Thymus (tissue), 11 donors: Measurements from ENCODE around the gene SDC3. TPM values are rescaled to one million over a fixed set of nuclear protein-coding genes. Genes with fewer than 3 reads are reported as not detected.
"Not testable (repeated sequence)": the region's sequence is repeated elsewhere in the genome, so short reads cannot be mapped to it uniquely, and the experiment has no call there.

Experiments used
- DNase-seq, 9 donors: peaks; one replicate each; pipeline ENCODE4 v3.0.0-alpha.2; 2013; ENCODE audit warnings: low spot score in 9 of 9, low read depth in 6 of 9, missing footprints in 1 of 9
- H3K27ac ChIP-seq, 2 donors: one replicate each; pipeline ENCODE4 v1.5.1; 2013; ENCODE audit warnings: control low read depth in 1 of 2, low read depth in 1 of 2, low read length in 1 of 2, mild to moderate bottlenecking in 1 of 2, moderate library complexity in 1 of 2
- H3K27me3 ChIP-seq, 2 donors: one replicate each; pipeline ENCODE4 v1.5.1; 2013; ENCODE audit warnings: low read length in 1 of 2; ENCODE audit not compliant: control insufficient read depth in 2 of 2, insufficient read depth in 1 of 2
- H3K36me3 ChIP-seq, 2 donors: one replicate each; pipeline ENCODE4 v1.5.1; 2013; ENCODE audit warnings: low read length in 1 of 2, mild to moderate bottlenecking in 1 of 2, moderate library complexity in 1 of 2; ENCODE audit not compliant: control insufficient read depth in 2 of 2, insufficient read depth in 2 of 2
- H3K4me1 ChIP-seq, 2 donors: one replicate each; pipeline ENCODE4 v1.5.1; 2013; ENCODE audit warnings: low read length in 2 of 2; ENCODE audit not compliant: control insufficient read depth in 2 of 2, insufficient read depth in 2 of 2
- H3K4me3 ChIP-seq, 2 donors: one replicate each; pipeline ENCODE4 v1.5.1; 2013; ENCODE audit warnings: low read length in 2 of 2, control low read depth in 1 of 2, mild to moderate bottlenecking in 1 of 2
- H3K9me3 ChIP-seq, 2 donors: one replicate each; pipeline ENCODE4 v1.5.1; 2013; ENCODE audit warnings: low read length in 1 of 2, mild to moderate bottlenecking in 1 of 2; ENCODE audit not compliant: control insufficient read depth in 2 of 2, insufficient read depth in 1 of 2
- WGBS: extraction: QIAGEN DNeasy Blood & Tissue Kit; methylation state at CpG from one replicate; pipeline ENCODE4 v1.1.7; 2013; 5-methylcytosine and 5-hydroxymethylcytosine counted together
- polyA plus RNA-seq: library from polyadenylated mRNA; stranded (reverse); fragments of 200-250 nt; gene quantifications from one replicate; pipeline ENCODE4 v1.2.3, GENCODE V29; 2013
- total RNA-seq: library from RNA; stranded (reverse); fragments of 120-200 nt; gene quantifications from one replicate; pipeline ENCODE4 v1.2.4, GENCODE V29; 2013
- donor health status: healthy.

Gene SDC3
- total and polyA plus RNA-seq, 2 donors, result 3.8 to 15.3 TPM

GRCh38 chr1:30870035-30870434 is 38.5 kb downstream of the SDC3 start:
- H3K4me1 ChIP-seq, result no peaks in the 10 kb centered on the region
- peaks cover 0 to 5% of the 10 kb centered on the region in 2 donors for H3K27me3 ChIP-seq
- H3K27ac ChIP-seq, result no peak overlapping the region
- peaks cover 5 to 33% of the 10 kb centered on the region in 2 donors for H3K9me3 ChIP-seq
- 83% methylated on average over 3 of the region's 3 CpGs for WGBS
- no peak for DNase-seq
- H3K36me3 ChIP-seq, result no peaks in the 10 kb centered on the region
- H3K4me3 ChIP-seq, result no peak overlapping the region

GRCh38 chr1:30868833-30869435 is 39.6 kb downstream of the SDC3 start:
- Histone ChIP-seq H3K9me3 (peaks cover 5 to 29% of the 10 kb centered on the region in 2 donors), H3K36me3 (no peaks in the 10 kb centered on the region), H3K27ac (no peak overlapping the region), H3K4me1 (no peaks in the 10 kb centered on the region), H3K27me3 (peaks cover 0 to 6% of the 10 kb centered on the region in 2 donors), H3K4me3 (no peak overlapping the region)
- WGBS, result 42% methylated on average over 13 of the region's 13 CpGs
- DNase-seq, result no peak

GRCh38 chr1:30868057-30868456 is 40.5 kb downstream of the SDC3 start:
- DNase-seq, H3K36me3 ChIP-seq, H3K4me1 ChIP-seq, H3K27ac ChIP-seq, H3K27me3 ChIP-seq, H3K4me3 ChIP-seq: not testable (repeated sequence)
- 86% methylated on average over 4 of the region's 4 CpGs for WGBS
- peaks cover 3 to 22% of the 10 kb centered on the region in 2 donors for H3K9me3 ChIP-seq

DNA sequence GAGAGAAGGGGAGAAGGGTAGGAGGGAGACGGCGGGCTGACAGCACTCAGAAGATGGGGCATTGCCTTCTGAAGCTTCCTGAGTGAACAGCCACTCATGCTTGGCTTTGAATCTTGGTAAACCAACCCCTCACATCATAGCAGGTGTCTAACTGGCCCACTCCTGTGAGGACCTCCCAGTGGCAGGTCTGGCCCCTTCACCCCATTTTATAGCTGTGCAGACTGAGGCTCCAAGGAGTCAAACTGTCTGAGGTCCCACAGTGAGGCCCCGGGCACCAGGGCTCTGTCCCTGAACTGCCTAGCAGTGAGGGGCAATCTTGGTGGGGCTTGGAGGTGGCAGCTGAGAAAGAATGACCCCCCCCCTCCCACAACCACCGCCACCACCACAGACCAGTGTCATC is 41.0 kb downstream of the SDC3 start:
- WGBS, result 96% methylated on average over 4 of the region's 4 CpGs
- H3K9me3 ChIP-seq, result peaks cover 2 to 16% of the 10 kb centered on the region in 2 donors
- H3K27me3 ChIP-seq, result peaks cover 0 to 6% of the 10 kb centered on the region in 2 donors
- DNase-seq, result no peak
- no peaks in the 10 kb centered on the region for H3K36me3 ChIP-seq
- no peak overlapping the region for H3K27ac ChIP-seq
- H3K4me3 ChIP-seq, result no peak overlapping the region
- H3K4me1 ChIP-seq, result no peaks in the 10 kb centered on the region

DNA sequence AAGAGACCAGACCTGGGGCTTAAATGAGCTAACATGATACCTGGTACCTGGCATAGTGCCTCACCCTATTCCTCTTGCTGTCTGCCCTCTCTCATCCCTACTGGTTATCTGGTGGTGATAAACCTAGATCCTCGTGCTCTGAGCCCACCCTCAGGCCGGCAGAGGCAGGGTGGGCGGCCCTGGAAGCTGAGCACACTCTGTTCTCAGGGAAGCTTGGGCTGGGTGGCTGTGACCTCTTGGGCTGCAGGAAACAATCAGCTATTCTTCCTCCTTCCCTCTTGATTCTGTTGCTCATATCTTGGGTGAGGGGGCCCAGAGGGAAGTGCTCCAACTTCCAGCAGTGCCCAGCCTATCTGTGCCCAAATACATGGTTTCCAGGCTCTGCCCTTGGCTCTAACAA is 42.0 kb downstream of the SDC3 start:
- 63% methylated on average over 3 of the region's 3 CpGs for WGBS
- peaks cover 2 to 7% of the 10 kb centered on the region in 2 donors for H3K9me3 ChIP-seq
- no peak overlapping the region for H3K27ac ChIP-seq
- no peaks in the 10 kb centered on the region for H3K36me3 ChIP-seq
- DNase-seq, result no peak
- H3K4me1 ChIP-seq, result no peaks in the 10 kb centered on the region
- H3K4me3 ChIP-seq, result no peak overlapping the region
- peaks cover 0 to 6% of the 10 kb centered on the region in 2 donors for H3K27me3 ChIP-seq

DNA sequence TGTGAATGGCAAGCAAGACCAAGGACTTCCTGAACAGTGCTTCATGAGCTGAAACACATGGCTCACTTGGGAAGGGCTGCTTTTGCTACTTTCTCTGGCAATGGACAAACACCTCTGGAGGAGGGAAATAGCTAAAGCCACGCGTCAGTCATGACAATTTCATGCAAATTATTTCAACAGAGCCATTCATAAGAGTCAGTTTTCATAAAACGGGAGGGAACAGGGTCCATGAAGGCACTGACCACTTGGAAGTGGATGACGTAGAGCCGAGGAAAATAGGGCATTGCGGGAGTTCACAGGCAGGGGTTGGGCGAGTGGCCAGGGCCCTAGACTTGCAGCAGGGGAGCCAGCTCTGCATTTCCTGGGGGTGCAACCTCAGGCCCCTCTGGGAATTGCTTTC is 43.9 kb downstream of the SDC3 start:
- Histone ChIP-seq H3K27me3 (peaks cover 0 to 6% of the 10 kb centered on the region in 2 donors), H3K36me3 (no peaks in the 10 kb centered on the region), H3K4me3 (no peak overlapping the region), H3K27ac (no peak overlapping the region), H3K4me1 (no peaks in the 10 kb centered on the region), H3K9me3 (no peaks in the 10 kb centered on the region)
- no peak for DNase-seq
- WGBS, result 89% methylated on average over 7 of the region's 7 CpGs

DNA sequence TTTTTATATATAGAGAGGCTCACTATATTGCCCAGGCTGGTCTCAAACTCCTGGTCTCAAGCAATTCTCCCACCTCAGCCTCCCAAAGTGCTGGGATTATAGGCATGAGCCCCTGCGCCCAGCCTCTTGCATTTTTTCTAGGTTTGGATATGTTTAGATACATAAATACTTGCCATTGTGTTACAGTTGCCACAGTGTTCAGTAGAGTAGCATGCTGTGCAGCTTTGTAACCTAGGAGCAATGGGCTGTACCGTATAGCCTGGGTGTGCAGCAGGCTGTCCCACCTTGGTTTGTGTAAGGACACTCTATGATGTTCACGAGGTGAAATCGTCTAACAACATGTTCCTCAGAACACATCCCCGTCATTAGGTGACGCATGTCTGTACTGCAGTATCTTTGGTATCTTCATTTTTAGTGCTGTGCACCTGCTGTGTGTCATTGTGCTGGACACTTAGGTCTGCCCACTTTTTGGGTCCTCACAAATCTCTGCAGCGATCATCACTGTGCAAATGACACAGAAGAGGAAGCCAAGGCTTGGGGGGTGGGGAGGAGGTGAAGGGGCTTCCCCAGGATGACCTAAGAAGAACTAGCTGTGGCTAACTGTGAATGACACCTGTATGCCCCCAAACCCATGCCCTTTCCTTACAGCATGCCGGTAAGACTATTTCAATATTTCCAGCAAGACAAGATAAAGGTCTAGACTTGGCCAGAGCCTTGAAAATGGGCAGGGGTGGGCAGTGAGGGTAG is 44.5 kb downstream of the SDC3 start:
- DNase-seq, result no peak
- H3K27ac ChIP-seq, result no peak overlapping the region
- no peaks in the 10 kb centered on the region for H3K36me3 ChIP-seq
- H3K4me1 ChIP-seq, result no peaks in the 10 kb centered on the region
- H3K27me3 ChIP-seq, result peaks cover 0 to 6% of the 10 kb centered on the region in 2 donors
- no peaks in the 10 kb centered on the region for H3K9me3 ChIP-seq
- H3K4me3 ChIP-seq, result no peak overlapping the region
- WGBS, result 93% methylated on average over 8 of the region's 8 CpGs

DNA sequence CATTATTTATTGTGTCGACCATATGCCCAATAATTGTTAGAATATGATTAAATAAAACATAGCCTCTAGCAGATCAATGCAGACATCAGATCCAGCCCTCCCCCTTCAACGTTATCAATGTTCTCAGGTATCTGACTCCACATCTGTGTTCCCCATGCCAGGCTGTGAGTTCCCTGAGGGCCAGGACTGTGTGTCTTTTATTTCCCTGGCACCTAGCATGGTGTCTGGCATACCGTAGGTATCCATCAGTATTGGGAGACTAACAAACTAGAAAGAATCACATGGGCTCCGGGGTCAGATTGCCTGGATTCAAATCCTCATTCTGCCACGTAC is 48.3 kb downstream of the SDC3 start:
- no peaks in the 10 kb centered on the region for H3K9me3 ChIP-seq
- no peak overlapping the region for H3K27ac ChIP-seq
- no peak overlapping the region for H3K4me3 ChIP-seq
- no peaks in the 10 kb centered on the region for H3K36me3 ChIP-seq
- no peaks in the 10 kb centered on the region for H3K4me1 ChIP-seq
- DNase-seq, result no peak
- WGBS, result 92% methylated on average over 5 of the region's 5 CpGs
- peaks cover 0 to 10% of the 10 kb centered on the region in 2 donors for H3K27me3 ChIP-seq

- Histone ChIP-seq H3K27ac (no peak overlapping the region), H3K27me3 (peaks cover 0 to 10% of the 10 kb centered on the region in 2 donors), H3K4me3 (no peak overlapping the region), H3K4me1 (peaks cover 0 to 2% of the 10 kb centered on the region in 2 donors), H3K9me3 (no peaks in the 10 kb centered on the region), H3K36me3 (no peaks in the 10 kb centered on the region)
- WGBS, result 95% methylated on average over 8 of the region's 8 CpGs
- no peak for DNase-seq
Measured at GRCh38 chr1:30857964-30858363, 50.6 kb downstream of the SDC3 start.
